Activated T-cell treated with anti-CD3 and anti-CD28 coated beads, Interleukin-2, amount 50 U/mL, for 48 hours (primary cell): ENCODE results near the gene IFIT1.
"Not testable (repeated sequence)": the region's sequence is repeated elsewhere in the genome, so short reads cannot be mapped to it uniquely, and the experiment has no call there.

ENCODE experiments used
- DNase-seq, 2 experiments: peaks; one replicate each; pipeline ENCODE4 v3.0.0-alpha.2; 2020

Gene IFIT1

GRCh38 chr10:89404104-89405047 is 12.0 kb downstream of the IFIT1 start:
- DNase-seq, result no peak

DNA sequence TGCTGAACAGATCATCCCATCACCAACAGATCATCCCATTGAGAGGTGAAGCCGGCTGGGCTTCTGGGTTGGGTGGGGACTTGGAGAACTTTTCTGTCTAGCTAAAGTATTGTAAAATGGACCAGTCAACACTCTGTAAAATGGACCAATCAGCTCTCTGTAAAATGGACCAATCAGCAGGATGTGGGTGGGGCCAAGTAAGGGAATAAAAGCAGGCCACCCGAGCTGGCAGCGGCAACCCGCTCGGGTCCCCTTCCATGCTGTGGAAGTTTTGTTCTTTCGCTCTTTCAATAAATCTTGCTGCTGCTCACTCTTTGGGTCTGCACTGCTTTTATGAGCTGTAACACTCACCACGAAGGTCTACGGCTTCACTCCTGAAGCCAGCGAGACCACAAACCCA is 13.8 kb downstream of the IFIT1 start:
- not testable (repeated sequence) for DNase-seq

DNA sequence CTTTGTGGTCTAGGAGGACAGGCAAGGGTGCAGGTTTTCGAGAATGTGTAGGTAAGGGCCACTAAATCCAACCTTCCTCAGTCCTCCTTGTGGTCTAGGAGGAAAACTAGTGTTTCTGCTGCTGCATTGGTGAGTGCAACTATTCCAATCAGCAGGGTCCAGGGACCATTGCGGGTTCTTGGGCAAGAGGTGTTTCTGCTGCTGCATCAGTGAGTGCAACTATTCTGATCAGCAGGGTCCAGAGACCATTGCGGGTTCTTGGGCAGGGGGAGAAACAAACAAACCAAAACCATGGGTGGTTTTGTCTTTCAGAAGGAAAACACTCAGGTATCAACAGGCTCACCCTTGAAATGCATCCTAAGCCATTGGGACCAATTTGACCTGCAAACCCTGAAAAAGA is 15.4 kb downstream of the IFIT1 start:
- not testable (repeated sequence) for DNase-seq

DNA sequence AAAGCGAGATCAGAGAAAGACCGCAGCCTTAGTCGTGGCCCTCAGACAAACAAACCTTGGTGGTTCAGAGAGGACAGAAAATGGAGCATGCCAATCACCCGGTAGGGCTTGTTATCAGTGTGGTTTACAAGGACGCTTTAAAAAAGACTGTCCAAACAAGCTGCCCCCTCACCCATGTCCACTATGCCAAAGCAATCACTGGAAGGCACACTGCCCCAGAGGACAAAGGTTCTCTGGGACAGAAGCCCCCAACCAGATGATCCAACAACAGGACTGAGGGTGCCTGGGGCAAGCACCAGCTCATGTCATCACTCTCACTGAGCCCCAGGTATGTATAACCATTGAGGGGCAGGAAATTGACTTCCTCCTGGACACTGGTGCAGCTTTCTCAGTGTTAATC is 16.9 kb downstream of the IFIT1 start:
- DNase-seq, result not testable (repeated sequence)

DNA sequence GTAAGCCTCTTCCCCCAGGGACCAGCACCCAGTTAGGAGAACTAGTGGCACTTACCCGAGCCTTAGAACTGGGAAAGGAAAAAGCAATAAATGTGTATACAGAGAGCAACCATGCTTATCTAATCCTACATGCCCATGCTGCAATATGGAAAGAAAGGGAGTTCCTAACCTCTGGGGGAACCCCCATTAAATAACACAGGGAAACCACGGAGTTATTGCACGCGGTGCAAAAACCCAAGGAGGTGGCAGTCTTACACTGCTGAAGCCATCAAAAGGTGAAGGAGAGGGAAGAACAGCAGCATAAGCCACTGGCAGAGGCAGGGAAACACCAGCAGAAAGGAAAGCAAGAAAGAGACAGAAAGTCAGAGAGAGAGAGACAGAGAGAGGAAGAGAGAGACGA is 18.1 kb downstream of the IFIT1 start:
- not testable (repeated sequence) for DNase-seq

DNA sequence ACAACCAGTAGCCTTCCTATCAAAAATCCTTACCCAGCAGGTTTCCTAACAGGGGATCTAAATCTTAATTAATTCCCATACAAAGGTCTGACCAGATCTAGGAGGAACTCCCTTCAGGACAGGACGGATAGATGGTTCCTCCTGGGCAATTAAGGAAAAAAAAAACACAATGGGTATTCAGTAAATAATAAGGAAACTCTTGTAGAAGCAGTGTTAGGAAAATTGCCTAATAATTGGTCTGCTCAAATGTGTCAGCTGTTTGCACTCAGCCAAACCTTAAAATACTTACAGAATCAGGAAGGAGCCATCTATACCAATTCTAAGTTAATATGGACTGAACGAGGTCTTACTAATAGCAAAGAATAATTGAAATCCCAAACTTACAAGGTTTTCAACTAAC is 18.7 kb downstream of the IFIT1 start:
- not testable (repeated sequence) for DNase-seq

- DNase-seq, result peak in 1 of 2 experiments; percentile 37
Measured at GRCh38 chr10:89412276-89412675, 19.9 kb downstream of the IFIT1 start.

DNA sequence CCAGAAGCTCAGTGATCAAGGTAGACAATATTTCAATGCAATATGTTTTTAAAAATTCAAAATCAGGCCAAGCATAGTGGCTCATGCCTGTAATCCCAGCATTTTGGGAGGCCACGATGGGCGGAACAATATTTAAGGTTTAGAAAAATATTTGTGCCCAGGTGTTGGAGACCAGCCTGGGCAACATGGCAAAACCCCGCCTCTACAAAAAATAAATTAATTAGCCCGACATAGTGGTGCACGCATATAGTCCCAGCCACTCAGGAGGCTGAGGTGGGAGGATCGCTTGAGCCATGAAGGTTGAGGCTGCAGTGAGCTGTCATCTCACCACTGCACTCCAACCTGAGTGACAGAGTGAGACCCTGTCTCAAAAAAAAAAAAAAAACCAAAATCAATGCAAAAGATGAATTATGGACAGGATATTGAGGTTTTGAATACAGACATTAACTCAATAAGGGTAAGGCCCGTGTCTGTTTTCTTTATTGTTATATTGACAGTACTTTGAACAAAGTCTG is 21.0 kb downstream of the IFIT1 start:
- DNase-seq, result no peak

DNA sequence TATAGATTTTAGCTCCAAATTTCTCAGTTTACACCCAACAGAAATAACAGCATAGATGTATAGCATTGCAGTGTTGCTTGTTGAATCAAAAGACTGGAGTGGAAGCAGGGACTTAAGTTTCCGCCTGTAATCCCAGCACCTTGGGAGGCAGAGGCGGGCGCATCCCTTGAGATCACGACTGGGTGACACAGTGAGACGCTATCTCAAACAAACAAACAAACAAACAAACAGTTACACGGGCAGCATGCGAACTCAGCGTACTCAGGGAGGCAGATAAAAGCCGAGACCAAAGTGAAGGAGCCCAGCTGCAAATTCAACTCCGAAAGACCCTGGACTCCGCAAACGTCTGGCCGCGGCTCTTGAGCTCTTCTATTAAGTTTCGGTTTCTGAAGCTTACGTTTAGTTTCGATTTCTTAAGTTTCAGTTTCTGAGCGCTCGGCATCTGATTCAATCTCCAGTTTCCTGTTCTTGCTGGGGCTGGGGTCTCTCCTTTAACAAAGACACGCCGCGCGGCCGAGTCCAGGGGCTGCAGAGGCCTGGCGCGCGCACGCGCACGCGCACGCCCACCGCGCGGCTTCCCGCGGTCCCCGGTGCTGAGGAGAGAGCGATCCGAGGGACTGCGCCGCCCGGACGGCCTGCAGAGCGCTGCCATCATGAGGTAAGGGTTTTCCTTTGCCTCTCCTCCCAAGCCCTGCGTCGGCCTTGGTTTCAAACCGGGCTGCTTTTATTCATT is 21.9 kb downstream of the IFIT1 start, which contains the start of gene IFIT5:
IFIT5 (plus strand) TSS at position 423 of the 733 bp plus-strand sequence; CDS start at position 654, 231 bp downstream.
- peak; percentile 74 to 77 for DNase-seq

- DNase-seq, result peak; percentile 55 to 61
Measured at GRCh38 chr10:89414879-89415821, 22.7 kb downstream of the IFIT1 start.

DNA sequence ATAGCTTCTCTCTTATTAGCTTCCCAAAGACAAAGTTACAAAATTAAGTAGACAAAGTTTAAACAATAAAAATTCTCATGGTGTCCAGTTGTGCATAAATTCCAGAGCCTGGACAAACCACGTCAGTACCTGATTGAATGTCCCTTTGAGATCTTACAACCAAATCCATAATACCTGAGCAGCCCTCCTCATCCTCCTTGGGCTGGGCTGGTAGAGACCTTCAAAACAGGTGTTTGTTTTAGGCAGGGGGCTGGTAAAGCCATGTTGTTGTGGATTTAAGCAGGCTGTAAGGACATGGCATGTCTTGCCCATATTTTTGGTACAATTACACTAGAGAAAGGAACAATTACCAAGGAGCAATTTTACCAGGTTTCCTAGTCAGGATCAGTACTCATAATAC is 24.0 kb downstream of the IFIT1 start:
- no peak for DNase-seq

- DNase-seq, result no peak
Measured at GRCh38 chr10:89419548-89419947, 27.1 kb downstream of the IFIT1 start.

- DNase-seq, result no peak
Measured at GRCh38 chr10:89421018-89421476, 28.6 kb downstream of the IFIT1 start.

GRCh38 chr10:89425000-89425399 is 32.6 kb downstream of the IFIT1 start:
- no peak for DNase-seq

DNA sequence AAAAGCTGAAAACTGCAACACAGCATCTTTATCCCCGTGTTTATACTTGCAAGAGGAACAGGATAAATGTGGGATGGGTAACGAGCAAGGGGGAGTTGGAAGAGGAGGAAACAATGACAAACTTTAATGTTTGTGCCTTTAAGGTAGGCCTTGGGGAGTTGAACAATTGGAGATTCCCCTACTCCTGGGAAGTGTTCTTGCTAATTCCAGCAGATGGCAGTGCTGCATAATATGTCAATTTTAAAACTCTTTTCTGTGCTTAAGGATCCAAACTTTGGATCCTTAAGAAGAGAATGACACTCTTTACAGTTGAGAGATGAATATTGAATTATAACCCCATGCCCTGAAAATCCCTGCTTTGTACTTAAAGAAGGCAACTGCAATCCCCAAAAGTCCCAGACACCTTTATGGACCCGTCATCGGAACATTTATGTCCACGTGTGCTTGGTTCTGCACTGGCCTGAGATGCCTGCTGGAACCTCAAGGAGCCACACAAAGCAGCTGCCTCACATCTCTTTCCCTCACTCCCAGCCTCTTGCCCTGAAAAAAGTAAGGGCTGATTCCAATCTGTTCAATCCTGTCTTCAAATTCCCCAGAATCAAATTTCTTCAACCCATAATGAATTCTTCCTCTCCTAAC is 33.9 kb downstream of the IFIT1 start:
- no peak for DNase-seq

DNA sequence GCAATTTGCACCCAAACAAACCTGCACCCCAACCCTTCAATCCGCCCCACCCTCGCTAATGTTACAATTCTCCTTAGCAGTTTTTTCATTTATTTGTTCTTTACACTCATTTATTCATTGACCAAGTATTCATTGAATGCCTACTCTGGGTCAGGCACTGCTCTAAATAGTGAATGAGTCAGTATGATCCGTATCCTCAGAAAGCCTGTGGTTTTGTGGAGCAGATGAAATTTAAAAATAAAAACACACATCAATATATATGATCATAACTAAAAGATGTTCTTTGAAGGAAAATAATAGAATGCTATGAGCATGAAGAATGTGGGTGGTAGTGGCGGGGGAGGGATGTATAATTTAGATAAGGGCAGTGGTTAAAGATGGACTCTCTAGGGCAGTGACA is 35.2 kb downstream of the IFIT1 start:
- no peak for DNase-seq

DNA sequence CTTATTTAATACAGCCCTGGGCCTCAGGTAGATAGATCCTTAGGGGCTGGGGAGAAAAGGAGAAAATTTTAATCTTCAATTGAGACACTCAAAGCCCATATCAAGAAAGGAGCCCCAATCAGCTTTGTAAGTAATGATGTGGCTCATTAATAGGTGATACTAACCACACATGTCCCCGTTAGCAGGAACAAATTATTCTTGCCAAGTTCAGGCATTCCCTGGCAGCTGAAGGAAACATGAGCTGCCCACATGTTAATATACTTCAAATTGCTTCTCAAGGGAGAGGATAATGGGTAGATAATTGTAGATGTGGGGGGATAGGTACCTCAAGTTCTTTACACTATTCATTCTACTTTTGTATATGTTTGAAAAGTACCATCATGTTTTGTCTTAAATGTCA is 36.5 kb downstream of the IFIT1 start:
- DNase-seq, result no peak

DNA sequence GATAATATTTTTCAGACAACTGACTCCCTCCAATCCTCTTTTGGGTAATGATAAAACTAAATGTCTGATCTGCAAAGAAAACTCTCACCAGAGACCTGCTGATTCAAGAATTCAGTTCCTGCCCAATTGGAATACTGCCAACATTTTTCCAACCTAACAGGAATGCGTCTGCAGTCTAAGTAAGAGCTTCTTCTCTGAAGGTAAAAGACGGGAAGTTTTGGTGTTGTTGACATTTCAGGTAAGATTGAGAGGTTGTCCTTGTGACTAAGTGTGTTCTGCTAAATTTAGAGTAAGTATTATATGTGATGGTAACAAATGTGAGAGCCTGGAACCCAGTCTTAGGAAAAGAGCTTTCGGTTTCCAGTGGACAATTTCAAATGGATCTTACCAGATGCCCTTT is 39.6 kb downstream of the IFIT1 start:
- DNase-seq, result no peak

DNA sequence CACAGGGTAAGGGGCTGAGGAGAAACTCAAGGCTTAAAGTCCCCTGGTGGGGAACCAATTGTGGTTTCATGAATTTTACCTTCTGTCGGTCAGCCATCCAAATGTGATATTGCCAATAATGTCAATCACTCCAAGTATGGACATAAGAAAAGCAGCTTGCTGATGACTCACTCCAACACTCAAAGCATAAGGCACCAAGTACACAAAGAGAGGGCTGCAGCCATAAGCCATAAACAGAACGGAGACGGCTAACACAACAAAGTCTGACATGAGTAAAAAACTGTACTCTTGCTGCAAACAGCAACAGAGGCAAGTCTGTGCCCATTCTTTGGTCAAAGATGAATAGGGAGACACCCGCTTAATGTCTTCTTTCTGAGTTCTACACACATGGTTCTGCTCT is 46.1 kb downstream of the IFIT1 start:
- no peak for DNase-seq

DNA sequence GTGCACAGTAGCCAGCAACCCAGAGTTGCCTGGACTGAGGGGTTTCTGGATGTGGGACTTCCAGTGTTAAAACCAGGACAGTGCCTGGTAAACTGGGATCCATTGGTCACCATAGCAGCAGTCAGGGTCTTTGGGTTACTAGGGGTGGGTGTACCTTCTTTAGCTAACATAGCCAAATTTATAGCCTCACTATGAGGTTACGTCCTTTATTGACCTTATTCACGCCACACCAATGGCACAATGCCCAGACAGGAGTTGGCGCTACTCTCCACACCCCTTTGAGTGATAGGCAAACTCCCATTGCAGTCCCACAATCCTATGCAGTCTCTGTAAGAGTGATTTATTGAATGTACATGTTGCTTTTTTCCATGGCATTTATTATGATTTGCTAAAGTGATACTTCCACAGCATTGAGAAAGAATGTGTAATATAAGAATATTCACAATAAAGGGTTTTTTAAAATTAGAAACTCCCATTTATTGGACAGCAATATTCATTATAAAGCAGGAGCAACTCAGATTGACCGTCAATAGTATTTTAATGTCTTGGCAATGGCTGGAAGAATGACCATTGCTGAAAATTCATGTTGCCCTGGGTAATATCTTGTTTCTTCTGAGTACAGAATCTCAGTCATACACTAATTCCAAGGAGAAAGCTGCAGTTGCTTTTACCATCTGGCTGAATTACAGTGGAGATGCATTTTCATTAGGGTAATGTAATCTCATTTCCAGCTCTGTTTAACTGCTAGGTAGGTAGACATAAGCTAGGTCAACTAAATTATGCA is 48.0 kb downstream of the IFIT1 start:
- no peak for DNase-seq

- DNase-seq, result no peak
Measured at GRCh38 chr10:89442289-89442688, 49.9 kb downstream of the IFIT1 start.
